ENCODE measurements around the gene ADIPOR2. TPM values are rescaled to one million over a fixed set of nuclear protein-coding genes. Genes with fewer than 3 reads are reported as not detected.
"Not testable (repeated sequence)": the region's sequence is repeated elsewhere in the genome, so short reads cannot be mapped to it uniquely, and the experiment has no call there.

Gene ADIPOR2
- polyA plus RNA-seq, 3 donors = 3.9 to 14.6 (median 6.2) TPM

- peaks cover 55% of the 10 kb centered on the region for H3K4me1 Mint-ChIP-seq
- H3K4me2 ChIP-seq (replicated peaks; ENCODE audit: extremely low read depth, low read length, poor library complexity, severe bottlenecking) = peak overlapping the region; percentile 80
Observed at GRCh38 chr12:1692226-1692625, 1.4 kb downstream of the ADIPOR2 start.

GRCh38 chr12:1692895-1693610 lies 2.2 kb downstream of the ADIPOR2 start:
- Mint-ChIP-seq H3K4me3 (peak overlapping the region; percentile 64 to 67), H3K27me3 (ENCODE audit: low read depth in 3 of 3) (no peaks in the 10 kb centered on the region), H3K36me3 (peaks cover 5 to 16% of the 10 kb centered on the region in 2 donors), H3K27ac (peak overlapping the region; percentile 88 to 94 (median 91)), H3K9me3 (no peaks in the 10 kb centered on the region), H3K4me1 (peaks cover 60% of the 10 kb centered on the region)
- H3K79me2 ChIP-seq (ENCODE audit: insufficient read depth, low read length) = peaks cover 71% of the 10 kb centered on the region
- 8% methylated on average over 5 of the region's 15 CpGs for WGBS (ENCODE audit: insufficient coverage)
- peaks cover 38 to 48% of the 10 kb centered on the region in 2 donors for H3K4me1 ChIP-seq (ENCODE audit: control insufficient read depth in 1 of 2, insufficient read depth in 2 of 2, low read length in 2 of 2)
- TF ChIP-seq CTCF (IDR thresholded peaks at IDR 0.05) = no peak
- intact Hi-C loops (cut with micrococcal nuclease) = no loop called here
- H3K9ac ChIP-seq (ENCODE audit: insufficient read depth, low read length, poor library complexity, severe bottlenecking) = peak overlapping the region; percentile 38
- peak; percentile 33 to 69 (median 58) for DNase-seq
- peak overlapping the region; percentile 48 to 79 for H3K27ac ChIP-seq (ENCODE audit: low read depth in 1 of 2, low read length in 2 of 2)
- H3K36me3 ChIP-seq (replicated peaks in 1 of 2; ENCODE audit: control insufficient read depth in 1 of 2, insufficient read depth in 2 of 2, low read length in 2 of 2) = no peaks in the 10 kb centered on the region
- H3K4me2 ChIP-seq (replicated peaks; ENCODE audit: extremely low read depth, low read length, poor library complexity, severe bottlenecking) = peak overlapping the region; percentile 80
- H3K4me3 ChIP-seq (replicated peaks in 1 of 3; ENCODE audit: low read depth in 2 of 3, low read length in 3 of 3) = peak overlapping the region in 2 of 3 experiments; percentile 29 to 91
- H2AFZ ChIP-seq (ENCODE audit: insufficient read depth, low read depth, low read length, poor library complexity, severe bottlenecking) = no peak overlapping the region
- H4K20me1 ChIP-seq (ENCODE audit: insufficient read depth, low read length) = peaks cover 57% of the 10 kb centered on the region
- H3K27me3 ChIP-seq (ENCODE audit: control insufficient read depth in 2 of 2, insufficient read depth in 2 of 2, low read length in 2 of 2) = no peaks in the 10 kb centered on the region
- no peaks in the 10 kb centered on the region for H3K9me3 ChIP-seq (replicated peaks in 1 of 2; ENCODE audit: control insufficient read depth in 1 of 2, insufficient read depth in 1 of 2, low read length in 2 of 2)

More at GRCh38 chr12:1692226-1692625, 1.4 kb downstream of the ADIPOR2 start:
- peaks cover 49% of the 10 kb centered on the region for H4K20me1 ChIP-seq (ENCODE audit: insufficient read depth, low read length)
- no peaks in the 10 kb centered on the region for H3K36me3 ChIP-seq (replicated peaks in 1 of 2; ENCODE audit: control insufficient read depth in 1 of 2, insufficient read depth in 2 of 2, low read length in 2 of 2)
- Mint-ChIP-seq H3K27ac (peak overlapping the region in 6 of 7 donors; percentile 91 to 99 (median 92)), H3K9me3 (no peaks in the 10 kb centered on the region), H3K27me3 (ENCODE audit: low read depth in 3 of 3) (peaks cover 0 to 2% (median 0%) of the 10 kb centered on the region in 3 donors), H3K36me3 (peaks cover 5 to 13% of the 10 kb centered on the region in 2 donors), H3K4me3 (peak overlapping the region; percentile 85 to 94)
- peak overlapping the region in 1 of 2 donors; percentile 79 for H3K27ac ChIP-seq (ENCODE audit: low read depth in 1 of 2, low read length in 2 of 2)
- TF ChIP-seq CTCF (IDR thresholded peaks at IDR 0.05) = no peak
- H3K79me2 ChIP-seq (ENCODE audit: insufficient read depth, low read length) = peaks cover 63% of the 10 kb centered on the region
- H3K27me3 ChIP-seq (ENCODE audit: control insufficient read depth in 2 of 2, insufficient read depth in 2 of 2, low read length in 2 of 2) = no peaks in the 10 kb centered on the region
- no peaks in the 10 kb centered on the region for H3K9me3 ChIP-seq (replicated peaks in 1 of 2; ENCODE audit: control insufficient read depth in 1 of 2, insufficient read depth in 1 of 2, low read length in 2 of 2)
- intact Hi-C loops (cut with micrococcal nuclease) = no loop called here
- no peak overlapping the region for H2AFZ ChIP-seq (ENCODE audit: insufficient read depth, low read depth, low read length, poor library complexity, severe bottlenecking)
- H3K4me3 ChIP-seq (replicated peaks in 1 of 3; ENCODE audit: low read depth in 2 of 3, low read length in 3 of 3) = peak overlapping the region in 2 of 3 experiments; percentile 57 to 91
- H3K4me1 ChIP-seq (ENCODE audit: control insufficient read depth in 1 of 2, insufficient read depth in 2 of 2, low read length in 2 of 2) = peaks cover 38 to 48% of the 10 kb centered on the region in 2 donors
- H3K9ac ChIP-seq (ENCODE audit: insufficient read depth, low read length, poor library complexity, severe bottlenecking) = peak overlapping the region; percentile 89
- WGBS (ENCODE audit: insufficient coverage) = no CpG with 5 or more reads among the region's 4 CpGs
- peak; percentile 23 to 43 (median 24) for DNase-seq

DNA sequence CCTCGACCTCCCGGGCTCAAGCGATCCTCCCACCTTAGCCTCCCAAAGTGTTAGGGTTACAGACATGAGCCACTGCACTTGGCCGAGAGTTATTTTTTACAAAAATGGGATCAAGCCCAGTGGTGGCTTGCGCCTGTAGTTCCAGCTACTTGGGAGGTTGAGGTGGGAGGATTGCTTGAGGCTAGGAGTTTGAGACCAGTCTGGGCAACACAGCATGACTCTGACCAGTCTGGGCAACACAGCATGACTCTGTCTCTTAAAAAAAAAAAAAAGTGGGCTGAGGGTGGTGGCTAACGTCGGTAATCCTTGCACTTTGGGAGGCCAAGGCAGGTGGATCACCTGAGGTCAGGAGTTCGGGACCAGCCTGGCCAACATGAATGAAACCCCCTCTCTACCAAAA lies 4.2 kb downstream of the ADIPOR2 start:
- H3K9me3 Mint-ChIP-seq; H3K27me3 ChIP-seq (ENCODE audit: control insufficient read depth in 2 of 2, insufficient read depth in 2 of 2, low read length in 2 of 2); H3K36me3 ChIP-seq (replicated peaks in 1 of 2; ENCODE audit: control insufficient read depth in 1 of 2, insufficient read depth in 2 of 2, low read length in 2 of 2); H3K4me3 Mint-ChIP-seq; H3K27ac ChIP-seq (ENCODE audit: low read depth in 1 of 2, low read length in 2 of 2); intact Hi-C loops (cut with micrococcal nuclease); H3K9ac ChIP-seq (ENCODE audit: insufficient read depth, low read length, poor library complexity, severe bottlenecking); H3K9me3 ChIP-seq (replicated peaks in 1 of 2; ENCODE audit: control insufficient read depth in 1 of 2, insufficient read depth in 1 of 2, low read length in 2 of 2); H2AFZ ChIP-seq (ENCODE audit: insufficient read depth, low read depth, low read length, poor library complexity, severe bottlenecking); H3K4me3 ChIP-seq (replicated peaks in 1 of 3; ENCODE audit: low read depth in 2 of 3, low read length in 3 of 3); H3K27me3 Mint-ChIP-seq (ENCODE audit: low read depth in 3 of 3); DNase-seq; H3K4me2 ChIP-seq (replicated peaks; ENCODE audit: extremely low read depth, low read length, poor library complexity, severe bottlenecking): not testable (repeated sequence)
- peak overlapping the region in 1 of 7 donors; percentile 72 for H3K27ac Mint-ChIP-seq
- peaks cover 64% of the 10 kb centered on the region for H3K4me1 Mint-ChIP-seq
- Histone ChIP-seq H4K20me1 (ENCODE audit: insufficient read depth, low read length) (peaks cover 78% of the 10 kb centered on the region), H3K4me1 (ENCODE audit: control insufficient read depth in 1 of 2, insufficient read depth in 2 of 2, low read length in 2 of 2) (peaks cover 35 to 42% of the 10 kb centered on the region in 2 donors), H3K79me2 (ENCODE audit: insufficient read depth, low read length) (peaks cover 92% of the 10 kb centered on the region)
- H3K36me3 Mint-ChIP-seq = peaks cover 5 to 23% of the 10 kb centered on the region in 2 donors
- WGBS (ENCODE audit: insufficient coverage) = 91% methylated on average over 5 of the region's 8 CpGs
